HFFc6 (cell line): ENCODE measurements around the gene GALR2. TPM values are rescaled to one million over a fixed set of nuclear protein-coding genes. Genes with fewer than 3 reads are reported as not detected.

ENCODE experiments used
- DNase-seq: peaks from one replicate; pipeline ENCODE4 v3.0.0-alpha.2; 2018
- H3K27ac Mint-ChIP-seq: 2 replicates; pipeline ENCODE4 v1.8.0; 2020; ENCODE audit warnings: mild to moderate bottlenecking, mixed read lengths
- H3K27me3 Mint-ChIP-seq: 2 replicates; pipeline ENCODE4 v1.8.0; 2021; ENCODE audit warnings: mild to moderate bottlenecking, moderate library complexity, mixed read lengths; ENCODE audit not compliant: insufficient read depth
- H3K36me3 Mint-ChIP-seq: 2 replicates; pipeline ENCODE4 v1.8.0; 2021; ENCODE audit warnings: low read depth, mixed read lengths
- H3K4me1 Mint-ChIP-seq: 2 replicates; pipeline ENCODE4 v1.8.0; 2020; ENCODE audit warnings: low read depth, mixed read lengths
- H3K4me3 Mint-ChIP-seq: 2 replicates; pipeline ENCODE4 v1.8.0; 2020; ENCODE audit warnings: mild to moderate bottlenecking, moderate library complexity, mixed read lengths
- H3K9me3 Mint-ChIP-seq: 2 replicates; pipeline ENCODE4 v1.8.0; 2020; ENCODE audit warnings: mild to moderate bottlenecking, mixed read lengths
- CTCF ChIP-seq: fragments of 200-600 bp; sonication (generic); IDR thresholded peaks from 2 replicates; pipeline ENCODE4 v1.5.0; 2021; ENCODE audit warnings: antibody characterized with exemption, mild to moderate bottlenecking
- total RNA-seq, 6 experiments: library from RNA; stranded (reverse); fragmentation: NEBNext Ultra II Directional; extraction: Animal tissue kit (Norgen Biotek cat#: 25700); gene quantifications; 2 replicates in 1 of 6; 3 replicates in 5 of 6; pipeline ENCODE4 v1.2.3, GENCODE V29; 2021

GALR2 gene
- total RNA-seq, 6 experiments from 2014 or later, result 0.14 to 0.33 (median 0.15) TPM; not detected in 1

GRCh38 chr17:76091526-76092286 lies 17.1 kb downstream of the GALR2 start:
- Mint-ChIP-seq H3K9me3 (no peaks in the 10 kb centered on the region), H3K4me1 (peaks cover 16% of the 10 kb centered on the region), H3K36me3 (peaks cover 12% of the 10 kb centered on the region), H3K4me3 (no peak overlapping the region), H3K27ac (no peak overlapping the region; the same call in 1 of the 2 replicates), H3K27me3 (peaks cover under 1% of the 10 kb centered on the region; the same call in 1 of the 2 replicates)
- no peak for TF ChIP-seq CTCF
- no peak for DNase-seq

GRCh38 chr17:76092526-76093413 lies 18.2 kb downstream of the GALR2 start:
- peaks cover 16% of the 10 kb centered on the region for H3K36me3 Mint-ChIP-seq
- H3K9me3 Mint-ChIP-seq, result no peaks in the 10 kb centered on the region
- no peak for TF ChIP-seq CTCF
- H3K4me1 Mint-ChIP-seq, result peaks cover 16% of the 10 kb centered on the region
- no peaks in the 10 kb centered on the region for H3K27me3 Mint-ChIP-seq
- no peak for DNase-seq
- no peak overlapping the region for H3K4me3 Mint-ChIP-seq
- H3K27ac Mint-ChIP-seq, result no peak overlapping the region

- no peak for TF ChIP-seq CTCF
- no peak overlapping the region for H3K4me3 Mint-ChIP-seq
- DNase-seq, result no peak
- no peaks in the 10 kb centered on the region for H3K9me3 Mint-ChIP-seq
- H3K27me3 Mint-ChIP-seq, result no peaks in the 10 kb centered on the region
- H3K4me1 Mint-ChIP-seq, result peaks cover 16% of the 10 kb centered on the region
- peaks cover 16% of the 10 kb centered on the region for H3K36me3 Mint-ChIP-seq
- peak overlapping the region; percentile 80; the same call in 1 of the 2 replicates for H3K27ac Mint-ChIP-seq
Measured at GRCh38 chr17:76094046-76094445, 19.5 kb downstream of the GALR2 start.

GRCh38 chr17:76095943-76096342 lies 21.4 kb downstream of the GALR2 start:
- Mint-ChIP-seq H3K4me1 (peaks cover 16% of the 10 kb centered on the region), H3K9me3 (no peaks in the 10 kb centered on the region), H3K27me3 (no peaks in the 10 kb centered on the region), H3K27ac (peak overlapping the region; percentile 80), H3K4me3 (no peak overlapping the region), H3K36me3 (peaks cover 26% of the 10 kb centered on the region)
- no peak for DNase-seq
- no peak for TF ChIP-seq CTCF

- Mint-ChIP-seq H3K9me3 (no peaks in the 10 kb centered on the region), H3K27me3 (no peaks in the 10 kb centered on the region), H3K27ac (no peak overlapping the region), H3K36me3 (peaks cover 36% of the 10 kb centered on the region), H3K4me1 (peaks cover 19% of the 10 kb centered on the region), H3K4me3 (no peak overlapping the region)
- no peak for DNase-seq
- TF ChIP-seq CTCF, result no peak
Measured at GRCh38 chr17:76097716-76098295, 23.2 kb downstream of the GALR2 start.
